Uterus (tissue), 4 donors: ENCODE data around the gene CELSR3. TPM values are rescaled to one million over a fixed set of nuclear protein-coding genes. Genes with fewer than 3 reads are reported as not detected.

Experiments
- DNase-seq, 2 donors: peaks; one replicate each; pipeline ENCODE4 v3.0.0-alpha.2; 2019 to 2020
- H3K27ac ChIP-seq, 2 donors: fragments of 200-600 bp; sonication (generic); 1 replicate in 1 of 2; 2 replicates in 1 of 2; pipeline ENCODE4 v1.5.1; 2016 to 2018
- H3K27me3 ChIP-seq, 2 donors: fragments of 200-600 bp; sonication (generic); one replicate each; pipeline ENCODE4 v1.5.1; 2018 to 2019; ENCODE audit warnings: control low read depth in 1 of 2
- H3K36me3 ChIP-seq, 2 donors: fragments of 200-600 bp; sonication (generic); one replicate each; pipeline ENCODE4 v1.5.1; 2019; ENCODE audit warnings: control low read depth in 1 of 2
- H3K4me1 ChIP-seq, 2 donors: fragments of 200-600 bp; sonication (generic); one replicate each; pipeline ENCODE4 v1.5.1; 2018 to 2019; ENCODE audit warnings: control low read depth in 1 of 2
- H3K4me3 ChIP-seq, 2 donors: fragments of 200-600 bp; sonication (generic); 1 replicate in 1 of 2; 2 replicates in 1 of 2; pipeline ENCODE4 v1.5.1; 2018 to 2019; ENCODE audit warnings: mild to moderate bottlenecking in 1 of 2
- H3K9me3 ChIP-seq, 2 donors: fragments of 200-600 bp; sonication (generic); one replicate each; pipeline ENCODE4 v1.5.1; 2019; ENCODE audit warnings: control low read depth in 1 of 2
- POLR2A ChIP-seq, 2 donors: fragments of 450-650 bp; IDR thresholded peaks; one replicate each; pipeline ENCODE4 v1.6.1; 2016; ENCODE audit warnings: antibody characterized with exemption in 2 of 2, mild to moderate bottlenecking in 1 of 2, moderate library complexity in 1 of 2
- intact Hi-C: fragments of 100-400 bp; cut with DNase I; formaldehyde crosslinking; loops from one replicate; pipeline ENCODE4 v1.15.1; 2023; ENCODE audit warnings: low total_unique reads
- total RNA-seq, 4 donors: library from RNA; depleted of rRNA in 3 of 4; stranded (reverse); fragments of >200 nt in 3 of 4; gene quantifications; one replicate each; pipeline versions ENCODE4 v1.1.0 to v1.2.4, GENCODE V29; 2014 to 2023
- TF ChIP-seq, protein P1 (sequence below), 4 experiments: fragments of 200-600 bp in 2 of 4; fragments of 450-650 bp in 2 of 4; sonication (generic) in 2 of 4; IDR thresholded peaks; one replicate each; pipeline ENCODE4 v1.5.1; 2016 to 2019; ENCODE audit warnings: antibody characterized with exemption in 4 of 4, mild to moderate bottlenecking in 2 of 4, moderate library complexity in 1 of 4
- donor health status: DM: yes; HTN: yes; CAD: no.

The CELSR3 gene
- total RNA-seq, 4 donors from 2014 or later = under 0.01 to 3.4 (median 1.3) TPM; not detected in 1

DNA sequence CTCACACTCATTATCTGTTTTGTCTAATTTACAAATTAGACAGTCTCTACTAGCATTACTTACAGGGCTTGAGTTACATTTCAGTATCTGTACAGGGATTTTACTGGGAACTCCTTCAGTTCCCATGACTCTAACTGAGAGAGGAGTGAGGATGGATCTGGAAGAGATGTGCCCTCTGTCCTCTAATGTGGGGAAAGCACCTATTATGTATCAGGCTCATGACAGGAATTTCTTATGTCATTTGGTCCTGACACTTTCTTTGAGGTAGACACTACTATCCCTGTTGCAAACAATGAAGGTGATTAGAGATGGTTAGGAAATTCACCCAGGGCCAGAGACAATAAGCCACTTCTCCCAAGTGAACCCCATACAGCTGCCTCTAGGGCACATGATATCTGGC is 33.9 kb upstream of the CELSR3 start:
- no peaks in the 10 kb centered on the region for H3K36me3 ChIP-seq
- no peak overlapping the region for H3K4me3 ChIP-seq
- H3K9me3 ChIP-seq = no peaks in the 10 kb centered on the region
- H3K4me1 ChIP-seq = no peaks in the 10 kb centered on the region
- intact Hi-C loops = no loop called here
- DNase-seq = no peak
- H3K27ac ChIP-seq = peak overlapping the region; percentile 97 to 99
- H3K27me3 ChIP-seq = no peaks in the 10 kb centered on the region
- TF ChIP-seq, protein P1, sequence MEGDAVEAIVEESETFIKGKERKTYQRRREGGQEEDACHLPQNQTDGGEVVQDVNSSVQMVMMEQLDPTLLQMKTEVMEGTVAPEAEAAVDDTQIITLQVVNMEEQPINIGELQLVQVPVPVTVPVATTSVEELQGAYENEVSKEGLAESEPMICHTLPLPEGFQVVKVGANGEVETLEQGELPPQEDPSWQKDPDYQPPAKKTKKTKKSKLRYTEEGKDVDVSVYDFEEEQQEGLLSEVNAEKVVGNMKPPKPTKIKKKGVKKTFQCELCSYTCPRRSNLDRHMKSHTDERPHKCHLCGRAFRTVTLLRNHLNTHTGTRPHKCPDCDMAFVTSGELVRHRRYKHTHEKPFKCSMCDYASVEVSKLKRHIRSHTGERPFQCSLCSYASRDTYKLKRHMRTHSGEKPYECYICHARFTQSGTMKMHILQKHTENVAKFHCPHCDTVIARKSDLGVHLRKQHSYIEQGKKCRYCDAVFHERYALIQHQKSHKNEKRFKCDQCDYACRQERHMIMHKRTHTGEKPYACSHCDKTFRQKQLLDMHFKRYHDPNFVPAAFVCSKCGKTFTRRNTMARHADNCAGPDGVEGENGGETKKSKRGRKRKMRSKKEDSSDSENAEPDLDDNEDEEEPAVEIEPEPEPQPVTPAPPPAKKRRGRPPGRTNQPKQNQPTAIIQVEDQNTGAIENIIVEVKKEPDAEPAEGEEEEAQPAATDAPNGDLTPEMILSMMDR (IDR thresholded peaks at IDR 0.05) = no peak
- no peak for TF ChIP-seq POLR2A (IDR thresholded peaks at IDR 0.05)

GRCh38 chr3:48696156-48696555 is 33.5 kb upstream of the CELSR3 start:
- H3K9me3 ChIP-seq = no peaks in the 10 kb centered on the region
- no peaks in the 10 kb centered on the region for H3K36me3 ChIP-seq
- intact Hi-C loops = no loop called here
- no peak for DNase-seq
- TF ChIP-seq POLR2A (IDR thresholded peaks at IDR 0.05) = no peak
- TF ChIP-seq, protein P1 (IDR thresholded peaks at IDR 0.05) = no peak
- no peaks in the 10 kb centered on the region for H3K4me1 ChIP-seq
- peak overlapping the region; percentile 97 to 99 for H3K27ac ChIP-seq
- H3K4me3 ChIP-seq = no peak overlapping the region
- H3K27me3 ChIP-seq = no peaks in the 10 kb centered on the region

- no peaks in the 10 kb centered on the region for H3K36me3 ChIP-seq
Measured at GRCh38 chr3:48695393-48695753, 32.7 kb upstream of the CELSR3 start.

GRCh38 chr3:48694610-48695392 is 32.1 kb upstream of the CELSR3 start:
- H3K9me3 ChIP-seq = no peaks in the 10 kb centered on the region
- H3K27ac ChIP-seq = peak overlapping the region; percentile 97 to 99
- TF ChIP-seq, protein P1 (IDR thresholded peaks at IDR 0.05) = no peak
- TF ChIP-seq POLR2A (IDR thresholded peaks at IDR 0.05) = no peak
- intact Hi-C loops = no loop called here
- peak overlapping the region; percentile 56 to 70 for H3K4me3 ChIP-seq
- no peaks in the 10 kb centered on the region for H3K36me3 ChIP-seq
- peak; percentile 87 to 93 for DNase-seq
- no peaks in the 10 kb centered on the region for H3K27me3 ChIP-seq
- H3K4me1 ChIP-seq = no peaks in the 10 kb centered on the region

More at GRCh38 chr3:48695393-48695753, 32.7 kb upstream of the CELSR3 start:
- Histone ChIP-seq H3K4me1 (no peaks in the 10 kb centered on the region), H3K4me3 (peak overlapping the region; percentile 56 to 70), H3K9me3 (no peaks in the 10 kb centered on the region), H3K27ac (peak overlapping the region; percentile 97 to 99), H3K27me3 (no peaks in the 10 kb centered on the region)
- TF ChIP-seq POLR2A (IDR thresholded peaks at IDR 0.05) = peak in 1 of 2 donors; percentile 64
- TF ChIP-seq, protein P1 (IDR thresholded peaks at IDR 0.05) = no peak
- intact Hi-C loops = no loop called here
- DNase-seq = peak; percentile 81 to 94

GRCh38 chr3:48693826-48694225 is 31.1 kb upstream of the CELSR3 start:
- Histone ChIP-seq H3K27ac (peak overlapping the region; percentile 97 to 99), H3K36me3 (no peaks in the 10 kb centered on the region), H3K4me1 (no peaks in the 10 kb centered on the region), H3K9me3 (no peaks in the 10 kb centered on the region), H3K27me3 (no peaks in the 10 kb centered on the region), H3K4me3 (peak overlapping the region; percentile 56 to 70)
- intact Hi-C loops = no loop called here
- DNase-seq = no peak
- TF ChIP-seq POLR2A (IDR thresholded peaks at IDR 0.05) = no peak
- TF ChIP-seq, protein P1 (IDR thresholded peaks at IDR 0.05) = no peak
